GM21423 (cell line): ENCODE results near the gene STK32B.

Source experiments
- ATAC-seq: cut with Tn5 transposase; IDR thresholded peaks from one replicate; pipeline ENCODE4 v1.9.1; 2021; ENCODE audit warnings: mild to moderate bottlenecking, moderate library complexity; ENCODE audit not compliant: unreplicated experiment

The STK32B gene

GRCh38 chr4:5379895-5380294 lies 328.6 kb downstream of the STK32B start:
- ATAC-seq = no peak

- ATAC-seq = no peak
Observed at GRCh38 chr4:5381961-5382441, 330.7 kb downstream of the STK32B start.

GRCh38 chr4:5383191-5383980 lies 332.1 kb downstream of the STK32B start:
- no peak for ATAC-seq

- ATAC-seq = no peak
Observed at GRCh38 chr4:5385741-5386311, 334.5 kb downstream of the STK32B start.

- no peak for ATAC-seq
Observed at GRCh38 chr4:5386921-5387320, 335.6 kb downstream of the STK32B start.

GRCh38 chr4:5387457-5387856 lies 336.2 kb downstream of the STK32B start:
- no peak for ATAC-seq

GRCh38 chr4:5389756-5390310 lies 338.6 kb downstream of the STK32B start:
- ATAC-seq = no peak

GRCh38 chr4:5391492-5391891 lies 340.2 kb downstream of the STK32B start:
- ATAC-seq = no peak

GRCh38 chr4:5393911-5394513 lies 342.7 kb downstream of the STK32B start:
- no peak for ATAC-seq

GRCh38 chr4:5395781-5396180 lies 344.5 kb downstream of the STK32B start:
- ATAC-seq = no peak

- no peak for ATAC-seq
Observed at GRCh38 chr4:5398056-5398455, 346.8 kb downstream of the STK32B start.

- no peak for ATAC-seq
Observed at GRCh38 chr4:5399124-5399523, 347.8 kb downstream of the STK32B start.

- ATAC-seq = no peak
Observed at GRCh38 chr4:5399790-5400421, 348.6 kb downstream of the STK32B start.

- ATAC-seq = no peak
Observed at GRCh38 chr4:5403746-5404497, 352.6 kb downstream of the STK32B start.

GRCh38 chr4:5409237-5409636 lies 358.0 kb downstream of the STK32B start:
- ATAC-seq = no peak

- ATAC-seq = no peak
Observed at GRCh38 chr4:5409972-5410618, 358.8 kb downstream of the STK32B start.

- ATAC-seq = no peak
Observed at GRCh38 chr4:5412296-5412695, 361.0 kb downstream of the STK32B start.

GRCh38 chr4:5412751-5413150 lies 361.5 kb downstream of the STK32B start:
- no peak for ATAC-seq

- no peak for ATAC-seq
Observed at GRCh38 chr4:5416637-5417036, 365.4 kb downstream of the STK32B start.

GRCh38 chr4:5420266-5420665 lies 369.0 kb downstream of the STK32B start:
- ATAC-seq = no peak
